Lower leg skin (tissue), 3 donors: ENCODE measurements around the gene DEGS2.

Source experiments
- CTCF ChIP-seq, 3 donors: fragments of 450-650 bp; IDR thresholded peaks; one replicate each; pipeline ENCODE4 v1.5.1; 2016; ENCODE audit warnings: antibody characterized with exemption in 3 of 3, mild to moderate bottlenecking in 3 of 3, moderate library complexity in 2 of 3
- POLR2A ChIP-seq, 2 donors: fragments of 450-650 bp; IDR thresholded peaks; one replicate each; pipeline ENCODE4 v1.6.1; 2016 to 2017; ENCODE audit warnings: antibody characterized with exemption in 2 of 2, mild to moderate bottlenecking in 1 of 2, moderate library complexity in 1 of 2

- TF ChIP-seq CTCF (IDR thresholded peaks at IDR 0.05): no peak
- TF ChIP-seq POLR2A (IDR thresholded peaks at IDR 0.05): no peak
Observed at GRCh38 chr14:100098171-100098570, 61.3 kb downstream of the DEGS2 start.
